Spleen (tissue), 13 donors: Measurements from ENCODE around the gene TMEM214. TPM values are rescaled to one million over a fixed set of nuclear protein-coding genes. Genes with fewer than 3 reads are reported as not detected.

Experiments used
- DNase-seq: peaks from one replicate; pipeline ENCODE4 v3.0.0-alpha.2; 2020
- H3K27ac ChIP-seq, 8 donors: fragments of 200-600 bp; sonication (generic) in 7 of 8; 1 replicate in 4 of 8; 2 replicates in 4 of 8; pipeline versions ENCODE4 v1.5.0 to v1.8.0; 2016 to 2021; ENCODE audit warnings: inconsistent platforms in 4 of 8, mild to moderate bottlenecking in 4 of 8, moderate library complexity in 1 of 8
- H3K27me3 ChIP-seq, 7 donors: fragments of 200-600 bp; sonication (generic) in 6 of 7; replicated peaks in 1 of 7; 1 replicate in 4 of 7; 2 replicates in 3 of 7; pipeline versions ENCODE4 v1.5.0 to v1.8.0; 2016 to 2021; ENCODE audit warnings: inconsistent platforms in 3 of 7, mild to moderate bottlenecking in 1 of 7
- H3K36me3 ChIP-seq, 6 donors: fragments of 200-600 bp; sonication (generic) in 5 of 6; 1 replicate in 4 of 6; 2 replicates in 2 of 6; pipeline versions ENCODE4 v1.5.0 to v1.8.0; 2016 to 2021; ENCODE audit warnings: inconsistent platforms in 2 of 6
- H3K4me1 ChIP-seq, 6 donors: fragments of 200-600 bp; sonication (generic) in 5 of 6; 1 replicate in 3 of 6; 2 replicates in 3 of 6; pipeline versions ENCODE4 v1.5.0 to v1.8.0; 2016 to 2021; ENCODE audit warnings: inconsistent platforms in 3 of 6
- H3K4me3 ChIP-seq, 8 donors: fragments of 200-600 bp; sonication (generic) in 7 of 8; 1 replicate in 4 of 8; 2 replicates in 4 of 8; pipeline versions ENCODE4 v1.5.0 to v1.8.0; 2016 to 2021; ENCODE audit warnings: inconsistent platforms in 4 of 8, mild to moderate bottlenecking in 4 of 8, moderate library complexity in 2 of 8
- H3K9me3 ChIP-seq, 8 donors: fragments of 200-600 bp; sonication (generic) in 7 of 8; 1 replicate in 4 of 8; 2 replicates in 4 of 8; pipeline versions ENCODE4 v1.5.0 to v1.8.0; 2016 to 2021; ENCODE audit warnings: inconsistent platforms in 4 of 8
- POLR2A ChIP-seq, 3 donors: fragments of 450-650 bp; IDR thresholded peaks; one replicate each; pipeline ENCODE4 v1.5.1; 2017; ENCODE audit warnings: antibody characterized with exemption in 3 of 3, mild to moderate bottlenecking in 1 of 3
- POLR2AphosphoS5 ChIP-seq, 3 donors: sonication (generic); formaldehyde crosslinking; IDR thresholded peaks; one replicate each; pipeline ENCODE4 v1.5.1; 2017; ENCODE audit warnings: antibody characterized with exemption in 3 of 3
- WGBS, 5 donors: extraction: QIAGEN DNeasy Blood & Tissue Kit in 3 of 5; methylation state at CpG; one replicate each; pipeline versions ENCODE4 v1.1.5 to v1.1.7; 2013 to 2018; 5-methylcytosine and 5-hydroxymethylcytosine counted together
- intact Hi-C: fragments of 100-400 bp; cut with DNase I; formaldehyde crosslinking; loops from one replicate; pipeline ENCODE4 v1.15.0; 2023; ENCODE audit warnings: low total_unique reads
- long read RNA-seq, 2 donors: transcript quantifications; one replicate each; lab custom pipeline, GENCODE V29; 2026
- polyA plus RNA-seq, 3 donors: library from polyadenylated mRNA; stranded (reverse); fragments of 200-250 nt; gene quantifications; one replicate each; pipeline ENCODE4 v1.2.1, GENCODE V29; 2013
- total RNA-seq, 7 donors: library from RNA; depleted of rRNA in 3 of 7; stranded (reverse); fragments of >200 nt in 3 of 7; fragmentation: NEBNext Ultra II Directional in 4 of 7; extraction: Animal tissue kit (Norgen Biotek cat#: 25700) in 4 of 7; gene quantifications; one replicate each; pipeline versions ENCODE4 v1.1.0 to v1.2.1, GENCODE V29; 2016 to 2021
- TF ChIP-seq, protein P1 (sequence below), 11 experiments: fragments of 200-600 bp in 7 of 11; fragments of 450-650 bp in 4 of 11; sonication (generic) in 4 of 11; IDR thresholded peaks in 8 of 11; conservative IDR thresholded peaks in 3 of 11; 1 replicate in 7 of 11; 2 replicates in 4 of 11; pipeline versions ENCODE4 v1.4.0 to v1.8.0; 2016 to 2021; ENCODE audit warnings: antibody characterized with exemption in 11 of 11, inconsistent platforms in 4 of 11, mild to moderate bottlenecking in 1 of 11
- donor health status: healthy with polysubstance abuse.
- donor health status: DM: no; HTN: no; CAD: no; lungs with moderate emphysema.
- donor health status: DM: no; HTN: no; CAD: no.
- donor health status: Bipolar disorder and iron deficiency.
- donor health status: healthy.
- donor health status: DM: no; HTN: no; CAD: no.
- donor health status: DM: yes; HTN: yes; CAD: no.

The TMEM214 gene, protein sequence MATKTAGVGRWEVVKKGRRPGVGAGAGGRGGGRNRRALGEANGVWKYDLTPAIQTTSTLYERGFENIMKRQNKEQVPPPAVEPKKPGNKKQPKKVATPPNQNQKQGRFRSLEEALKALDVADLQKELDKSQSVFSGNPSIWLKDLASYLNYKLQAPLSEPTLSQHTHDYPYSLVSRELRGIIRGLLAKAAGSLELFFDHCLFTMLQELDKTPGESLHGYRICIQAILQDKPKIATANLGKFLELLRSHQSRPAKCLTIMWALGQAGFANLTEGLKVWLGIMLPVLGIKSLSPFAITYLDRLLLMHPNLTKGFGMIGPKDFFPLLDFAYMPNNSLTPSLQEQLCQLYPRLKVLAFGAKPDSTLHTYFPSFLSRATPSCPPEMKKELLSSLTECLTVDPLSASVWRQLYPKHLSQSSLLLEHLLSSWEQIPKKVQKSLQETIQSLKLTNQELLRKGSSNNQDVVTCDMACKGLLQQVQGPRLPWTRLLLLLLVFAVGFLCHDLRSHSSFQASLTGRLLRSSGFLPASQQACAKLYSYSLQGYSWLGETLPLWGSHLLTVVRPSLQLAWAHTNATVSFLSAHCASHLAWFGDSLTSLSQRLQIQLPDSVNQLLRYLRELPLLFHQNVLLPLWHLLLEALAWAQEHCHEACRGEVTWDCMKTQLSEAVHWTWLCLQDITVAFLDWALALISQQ
- 10 to 100 TPM; 56.1 to 93.1 (median 73.0) TPM for total RNA-seq
- 10 to 100 TPM; 22.3 to 48.9 (median 26.8) TPM for polyA plus RNA-seq
- long read RNA-seq, donor 1, partial matches to known transcripts: 0 of 8 reads
- long read RNA-seq, donor 1, other reads (novel, unspliced or antisense): 0 of 8 reads
- long read RNA-seq, donor 2, partial matches to known transcripts: 0 of 7 reads
- long read RNA-seq, donor 2, other reads (novel, unspliced or antisense): 0 of 7 reads

DNA sequence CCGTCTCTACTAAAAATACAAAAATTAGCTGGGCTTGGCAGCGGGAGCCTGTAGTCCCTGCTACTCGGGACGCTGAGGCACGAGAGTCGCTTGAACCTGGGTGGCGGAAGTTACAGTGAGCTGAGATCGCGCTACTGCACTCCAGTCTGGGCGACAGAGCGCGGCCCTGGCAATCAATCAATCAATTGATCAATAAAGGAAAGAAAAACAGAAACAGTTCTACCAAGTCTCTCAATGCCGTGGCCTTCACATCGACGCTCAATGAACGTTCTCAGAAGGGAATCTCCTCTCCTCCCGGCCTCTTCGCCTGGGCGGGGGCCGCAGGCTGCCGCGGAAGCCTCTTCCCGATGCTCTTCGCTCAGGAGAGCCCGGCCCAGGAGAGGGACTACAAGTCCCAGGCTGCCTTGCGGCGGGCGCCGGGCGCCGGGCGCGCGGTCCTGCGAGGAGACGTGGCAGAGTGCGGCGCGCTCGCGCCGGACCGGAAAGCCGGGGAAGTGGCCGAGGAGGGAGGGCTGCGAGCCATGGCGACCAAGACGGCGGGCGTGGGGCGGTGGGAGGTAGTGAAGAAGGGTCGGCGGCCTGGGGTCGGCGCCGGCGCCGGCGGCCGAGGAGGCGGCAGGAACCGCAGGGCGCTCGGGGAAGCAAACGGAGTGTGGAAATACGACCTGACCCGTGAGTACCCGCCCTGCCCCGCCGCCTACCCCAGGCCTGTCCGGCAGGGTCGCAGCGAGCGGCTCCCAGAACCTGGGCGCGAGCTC, at the start of gene TMEM214:
TMEM214 (plus strand) TSS at position 471 of the 758 bp plus-strand sequence; CDS start at position 522, 51 bp downstream.
- intact Hi-C loops: no loop called here
- peak within 1 kb of the TSS; percentile 57 to 83 (median 78) for H3K4me3 ChIP-seq
- H3K4me1 ChIP-seq: peaks cover 15 to 57% (median 33%) of the 10 kb centered on the region in 6 donors
- H3K27ac ChIP-seq: peak within 1 kb of the TSS; percentile 81 to 90 (median 86)
- no peaks in the 10 kb centered on the region for H3K27me3 ChIP-seq
- H3K36me3 ChIP-seq: peaks cover 5 to 44% (median 29%) of the 10 kb centered on the region in 6 donors
- WGBS, 5 donors: 0 to 1% (median 0%) methylated on average over 64 to 76 of the region's 76 CpGs
- TF ChIP-seq, protein P1, sequence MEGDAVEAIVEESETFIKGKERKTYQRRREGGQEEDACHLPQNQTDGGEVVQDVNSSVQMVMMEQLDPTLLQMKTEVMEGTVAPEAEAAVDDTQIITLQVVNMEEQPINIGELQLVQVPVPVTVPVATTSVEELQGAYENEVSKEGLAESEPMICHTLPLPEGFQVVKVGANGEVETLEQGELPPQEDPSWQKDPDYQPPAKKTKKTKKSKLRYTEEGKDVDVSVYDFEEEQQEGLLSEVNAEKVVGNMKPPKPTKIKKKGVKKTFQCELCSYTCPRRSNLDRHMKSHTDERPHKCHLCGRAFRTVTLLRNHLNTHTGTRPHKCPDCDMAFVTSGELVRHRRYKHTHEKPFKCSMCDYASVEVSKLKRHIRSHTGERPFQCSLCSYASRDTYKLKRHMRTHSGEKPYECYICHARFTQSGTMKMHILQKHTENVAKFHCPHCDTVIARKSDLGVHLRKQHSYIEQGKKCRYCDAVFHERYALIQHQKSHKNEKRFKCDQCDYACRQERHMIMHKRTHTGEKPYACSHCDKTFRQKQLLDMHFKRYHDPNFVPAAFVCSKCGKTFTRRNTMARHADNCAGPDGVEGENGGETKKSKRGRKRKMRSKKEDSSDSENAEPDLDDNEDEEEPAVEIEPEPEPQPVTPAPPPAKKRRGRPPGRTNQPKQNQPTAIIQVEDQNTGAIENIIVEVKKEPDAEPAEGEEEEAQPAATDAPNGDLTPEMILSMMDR (IDR thresholded peaks at IDR 0.05 in 8 of 11, conservative IDR thresholded peaks at IDR 0.05 in 3 of 11): peak in 2 of 11 experiments; percentile 16 to 32
- TF ChIP-seq POLR2A (IDR thresholded peaks at IDR 0.05) (peak in 2 of 3 donors; percentile 35 to 54), POLR2AphosphoS5 (IDR thresholded peaks at IDR 0.05) (peak; percentile 92 to 94 (median 93))
- peak; percentile 98 for DNase-seq
- no peaks in the 10 kb centered on the region for H3K9me3 ChIP-seq

DNA sequence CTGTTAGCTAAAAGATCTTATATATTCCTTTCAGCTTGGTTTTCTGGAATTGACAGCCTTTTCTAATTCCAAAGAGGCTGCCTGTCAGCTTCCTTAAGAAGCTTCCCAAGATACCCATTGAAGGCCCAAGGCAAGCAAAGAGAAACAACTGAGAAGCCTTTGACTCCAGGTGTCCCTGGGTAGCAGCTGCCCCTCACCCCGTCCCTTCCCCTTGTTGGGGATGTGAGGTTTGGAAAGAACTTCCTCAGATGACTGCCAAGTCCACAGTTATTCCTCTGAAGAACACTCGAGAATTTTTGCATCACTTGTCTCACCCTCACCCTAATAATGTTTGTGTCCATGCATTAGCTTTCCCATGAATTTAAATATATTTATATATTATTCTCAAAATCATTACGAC, 49.0 kb upstream of the TMEM214 start:
- TF ChIP-seq POLR2A (IDR thresholded peaks at IDR 0.05): no peak
- TF ChIP-seq, protein P1 (IDR thresholded peaks at IDR 0.05 in 8 of 11, conservative IDR thresholded peaks at IDR 0.05 in 3 of 11): no peak
- TF ChIP-seq POLR2AphosphoS5 (IDR thresholded peaks at IDR 0.05): no peak
- WGBS, 5 donors: 58 to 74% (median 68%) methylated on average over 3 of the region's 3 CpGs
- Histone ChIP-seq H3K4me1 (peaks cover 0 to 17% (median 5%) of the 10 kb centered on the region in 6 donors), H3K4me3 (no peak overlapping the region), H3K27ac (no peak overlapping the region), H3K27me3 (no peaks in the 10 kb centered on the region), H3K9me3 (no peaks in the 10 kb centered on the region), H3K36me3 (no peaks in the 10 kb centered on the region)
- intact Hi-C loops: no loop called here
- no peak for DNase-seq

DNA sequence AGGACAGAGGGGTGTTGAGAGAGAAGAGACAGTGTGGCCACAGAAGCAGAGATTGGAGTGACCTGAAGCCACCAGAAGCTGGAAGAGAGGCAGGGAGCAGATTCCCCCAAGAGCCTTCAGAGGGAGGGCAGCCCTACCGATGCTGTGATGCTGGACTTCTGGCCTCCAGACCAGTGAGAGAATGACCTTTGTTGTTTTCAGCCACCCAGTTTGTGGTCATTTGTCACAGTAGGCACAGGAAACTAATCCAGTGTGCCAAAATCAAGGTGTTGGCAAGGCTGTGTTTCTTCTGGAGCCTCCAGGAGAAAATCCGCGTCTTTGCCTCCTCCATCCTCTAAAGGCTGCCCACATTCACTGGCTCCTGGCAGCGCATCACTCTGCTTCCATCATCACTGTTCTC, 47.0 kb upstream of the TMEM214 start:
- TF ChIP-seq POLR2AphosphoS5 (IDR thresholded peaks at IDR 0.05) (no peak), POLR2A (IDR thresholded peaks at IDR 0.05) (no peak)
- TF ChIP-seq, protein P1 (IDR thresholded peaks at IDR 0.05 in 8 of 11, conservative IDR thresholded peaks at IDR 0.05 in 3 of 11): no peak
- Histone ChIP-seq H3K4me1 (peaks cover 0 to 14% (median 5%) of the 10 kb centered on the region in 6 donors), H3K4me3 (no peak overlapping the region), H3K27me3 (no peaks in the 10 kb centered on the region), H3K9me3 (no peaks in the 10 kb centered on the region), H3K36me3 (no peaks in the 10 kb centered on the region), H3K27ac (no peak overlapping the region)
- no peak for DNase-seq
- 87 to 98% (median 92%) methylated on average over 4 of the region's 4 CpGs for WGBS, 5 donors
- intact Hi-C loops: no loop called here
